HepG2 (cell line): ENCODE measurements around the gene RMRP. TPM values are rescaled to one million over a fixed set of nuclear protein-coding genes. Genes with fewer than 3 reads are reported as not detected.

Experiments used
- DBP ChIP-seq: sonication (generic); formaldehyde crosslinking; IDR thresholded peaks from 2 replicates; pipeline ENCODE4 v1.4.0; 2020; ENCODE audit warnings: missing genetic modification reagents; ENCODE audit errors: not compliant biosample characterization
- HHEX ChIP-seq: IDR thresholded peaks from 2 replicates; pipeline ENCODE4 v1.6.1; 2016; ENCODE audit warnings: control low read depth
- MIXL1 ChIP-seq: IDR thresholded peaks from 2 replicates; pipeline ENCODE4 v1.6.1; 2016
- NFAT5 ChIP-seq: sonication (generic); formaldehyde crosslinking; IDR thresholded peaks from 2 replicates; pipeline ENCODE4 v1.4.0; 2020; ENCODE audit warnings: missing genetic modification reagents
- RERE ChIP-seq: IDR thresholded peaks from 2 replicates; pipeline ENCODE4 v1.6.1; 2016; ENCODE audit warnings: low read depth, missing genetic modification reagents, missing compliant biosample characterization
- ZBTB7B ChIP-seq: sonication (generic); formaldehyde crosslinking; IDR thresholded peaks from 2 replicates; pipeline ENCODE4 v1.4.0; 2020; ENCODE audit warnings: missing genetic modification reagents
- ZNF580 ChIP-seq: IDR thresholded peaks from 2 replicates; pipeline ENCODE4 v1.6.1; 2016; ENCODE audit warnings: low read depth, borderline replicate concordance
- polyA plus RNA-seq, 8 experiments: library from polyadenylated mRNA; depleted of rRNA in 3 of 8; stranded (reverse) in 7 of 8; unstranded in 1 of 8; fragments of >200 nt; fragmentation: Illumina TruSeq in 4 of 8; extraction: Trizol in 4 of 8; gene quantifications; 2 replicates each; pipeline versions ENCODE4 v1.2.1 to v1.2.3, GENCODE V29; 2011 to 2016; ENCODE audit warnings: low read depth in 4 of 8, missing spikeins in 1 of 8, mixed read lengths in 1 of 8; ENCODE audit not compliant: insufficient read depth in 1 of 8
- total RNA-seq, 5 experiments: library from RNA; depleted of rRNA; stranded (reverse); fragments of >200 nt; fragmentation: Illumina TruSeq; extraction: Trizol; gene quantifications; 2 replicates each; pipeline ENCODE4 v1.2.3, GENCODE V29; 2016; ENCODE audit warnings: low read depth in 1 of 5

RMRP gene
- total and polyA plus RNA-seq, 2 of the 13 experiments (the other 11 are each of a cell fraction or from before 2014, with no cell fraction given) = 51.4 to 4,025 TPM

GRCh38 chr9:35705372-35705771, 47.6 kb upstream of the RMRP start (continued):
- TF ChIP-seq RERE (CRISPR knock-in tag) = no peak
- no peak for TF ChIP-seq ZNF580 (CRISPR knock-in tag)
- TF ChIP-seq ZBTB7B (CRISPR knock-in tag) = no peak
- TF ChIP-seq HHEX (CRISPR knock-in tag) = no peak
- TF ChIP-seq MIXL1 = no peak
- no peak for TF ChIP-seq DBP (CRISPR knock-in tag)
- no peak for TF ChIP-seq NFAT5 (CRISPR knock-in tag)
